Activated T-helper 1 cell treated with anti-CD3 and anti-CD28 coated beads, Interleukin-12 subunit alpha, Interleukin-12 subunit beta, Interleukin-2, Interleukin-4 antibody, amounts not matched to agents 30 ng/mL and 10 ng/mL and 1 ng/mL, durations not matched to agents 14 hours and 24 hours and 36 hours (primary cell): ENCODE measurements around the gene IBSP. TPM values are rescaled to one million over a fixed set of nuclear protein-coding genes. Genes with fewer than 3 reads are reported as not detected.

Experiments used
- DNase-seq: peaks from one replicate; pipeline ENCODE4 v3.0.0; 2021; ENCODE audit warnings: low spot score
- H3K27ac Mint-ChIP-seq: one replicate; pipeline ENCODE4 v1.8.0; 2021; ENCODE audit warnings: mild to moderate bottlenecking, mixed read lengths
- H3K27me3 Mint-ChIP-seq: one replicate; pipeline ENCODE4 v1.8.0; 2022; ENCODE audit warnings: mild to moderate bottlenecking, moderate library complexity, mixed read lengths; ENCODE audit not compliant: insufficient read depth
- H3K36me3 Mint-ChIP-seq: one replicate; pipeline ENCODE4 v1.8.0; 2021; ENCODE audit warnings: low read depth, mixed read lengths
- H3K4me1 Mint-ChIP-seq: one replicate; pipeline ENCODE4 v1.8.0; 2021; ENCODE audit warnings: low read depth, mixed read lengths
- H3K4me3 Mint-ChIP-seq: one replicate; pipeline ENCODE4 v1.8.0; 2021; ENCODE audit warnings: mild to moderate bottlenecking, moderate library complexity, mixed read lengths
- H3K9me3 Mint-ChIP-seq: one replicate; pipeline ENCODE4 v1.8.0; 2021; ENCODE audit warnings: mixed read lengths
- intact Hi-C: fragments of 100-400 bp; cut with micrococcal nuclease; formaldehyde crosslinking; loops from one replicate; pipeline ENCODE4 v1.15.1; 2024
- total RNA-seq: library from RNA; stranded (reverse); gene quantifications from 2 replicates; pipeline ENCODE4 v1.2.3, GENCODE V29; 2022

The IBSP gene, protein sequence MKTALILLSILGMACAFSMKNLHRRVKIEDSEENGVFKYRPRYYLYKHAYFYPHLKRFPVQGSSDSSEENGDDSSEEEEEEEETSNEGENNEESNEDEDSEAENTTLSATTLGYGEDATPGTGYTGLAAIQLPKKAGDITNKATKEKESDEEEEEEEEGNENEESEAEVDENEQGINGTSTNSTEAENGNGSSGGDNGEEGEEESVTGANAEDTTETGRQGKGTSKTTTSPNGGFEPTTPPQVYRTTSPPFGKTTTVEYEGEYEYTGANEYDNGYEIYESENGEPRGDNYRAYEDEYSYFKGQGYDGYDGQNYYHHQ
- total RNA-seq, result not detected in 2 replicates

DNA sequence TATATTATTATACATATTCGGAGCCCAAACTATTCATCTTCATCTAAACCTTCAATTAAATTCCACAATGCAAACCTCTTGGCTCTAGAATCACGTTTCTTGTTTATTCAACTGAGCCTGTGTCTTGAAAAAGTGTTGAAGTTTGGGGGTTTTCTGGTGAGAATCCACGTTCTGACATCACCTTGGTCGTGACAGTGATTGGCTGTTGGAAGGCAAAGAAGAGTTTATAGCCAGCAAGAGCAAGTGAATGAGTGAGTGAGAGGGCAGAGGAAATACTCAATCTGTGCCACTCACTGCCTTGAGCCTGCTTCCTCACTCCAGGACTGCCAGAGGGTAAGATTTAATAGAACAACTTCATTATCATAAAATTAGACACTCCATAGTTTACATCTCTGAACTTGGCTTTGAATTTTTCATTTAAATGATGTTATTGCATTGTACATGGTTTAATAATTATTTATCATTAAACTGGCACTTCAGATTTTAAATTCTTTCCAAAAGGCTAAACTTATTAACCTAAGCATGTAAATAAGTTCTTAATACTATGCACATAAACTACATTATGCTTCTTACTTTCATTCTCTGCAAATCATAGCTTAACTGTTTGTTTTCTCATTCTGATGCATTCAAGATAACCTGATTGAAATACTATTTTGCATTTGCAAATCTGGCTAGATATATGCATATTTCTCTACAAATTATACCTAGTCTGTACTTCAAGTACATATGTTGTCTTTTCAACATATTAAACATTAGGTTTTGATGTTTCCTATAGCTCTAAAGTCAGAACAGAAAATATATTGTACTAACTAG, at the start of gene IBSP:
Gene IBSP, plus strand, starts transcription at position 254 of the 813 bp plus-strand sequence. CDS start 2,808 bp downstream, outside the sequence.
- intact Hi-C loops, result no loop called here
- Mint-ChIP-seq H3K4me3 (no peak within 1 kb of the TSS), H3K9me3 (no peaks in the 10 kb centered on the region)

DNA sequence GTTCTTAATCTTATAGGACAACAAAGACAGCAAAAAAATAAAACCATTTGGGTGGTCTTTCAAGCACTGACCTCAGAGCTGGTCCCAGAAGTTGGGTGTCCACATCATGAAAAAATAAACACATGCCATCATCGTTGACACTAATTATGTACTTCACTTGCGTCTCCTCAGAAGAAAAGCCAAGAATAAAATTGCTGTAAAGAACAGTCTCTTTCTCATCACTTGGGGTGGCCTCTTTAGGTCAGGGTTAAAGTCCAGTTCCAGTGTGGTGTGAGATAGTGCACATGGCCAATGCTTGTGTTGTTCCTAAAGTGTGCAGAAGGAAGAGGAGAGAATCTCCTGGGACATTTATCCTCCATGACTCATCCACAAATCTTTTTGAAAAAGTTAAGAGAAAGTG, 49.5 kb upstream of the IBSP start:
- H3K9me3 Mint-ChIP-seq, result no peaks in the 10 kb centered on the region
- H3K27ac Mint-ChIP-seq, result no peak overlapping the region
- DNase-seq, result no peak
- H3K4me3 Mint-ChIP-seq, result no peak overlapping the region
- no peaks in the 10 kb centered on the region for H3K4me1 Mint-ChIP-seq
- H3K36me3 Mint-ChIP-seq, result no peaks in the 10 kb centered on the region
- intact Hi-C loops, result no loop called here
- no peaks in the 10 kb centered on the region for H3K27me3 Mint-ChIP-seq

More for the DNA sequence above, at the start of gene IBSP:
- DNase-seq, result no peak
- Mint-ChIP-seq H3K27ac (no peak within 1 kb of the TSS), H3K27me3 (no peaks in the 10 kb centered on the region), H3K36me3 (no peaks in the 10 kb centered on the region), H3K4me1 (no peaks in the 10 kb centered on the region)

DNA sequence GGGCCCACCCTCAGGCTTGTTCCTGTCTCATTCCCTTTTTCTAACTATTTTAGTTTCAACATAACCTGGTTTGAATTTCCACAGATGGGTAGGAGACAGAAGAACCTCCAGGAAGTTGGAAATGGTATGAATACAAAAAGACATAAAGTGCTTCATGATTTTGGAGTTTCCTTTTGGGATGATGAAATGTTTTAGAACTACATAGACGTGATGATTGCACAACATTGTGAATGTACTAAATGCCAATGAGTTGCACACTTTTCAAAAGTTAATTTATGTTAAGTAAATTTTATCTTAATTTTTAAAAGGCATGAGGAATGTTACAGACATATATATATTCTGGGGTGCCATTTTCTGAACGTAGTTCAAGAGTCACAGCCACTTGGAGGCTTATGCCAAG, 41.1 kb upstream of the IBSP start:
- no peak for DNase-seq
- Mint-ChIP-seq H3K4me1 (no peaks in the 10 kb centered on the region), H3K27ac (no peak overlapping the region), H3K36me3 (no peaks in the 10 kb centered on the region), H3K4me3 (no peak overlapping the region), H3K9me3 (no peaks in the 10 kb centered on the region), H3K27me3 (no peaks in the 10 kb centered on the region)
- intact Hi-C loops, result no loop called here

DNA sequence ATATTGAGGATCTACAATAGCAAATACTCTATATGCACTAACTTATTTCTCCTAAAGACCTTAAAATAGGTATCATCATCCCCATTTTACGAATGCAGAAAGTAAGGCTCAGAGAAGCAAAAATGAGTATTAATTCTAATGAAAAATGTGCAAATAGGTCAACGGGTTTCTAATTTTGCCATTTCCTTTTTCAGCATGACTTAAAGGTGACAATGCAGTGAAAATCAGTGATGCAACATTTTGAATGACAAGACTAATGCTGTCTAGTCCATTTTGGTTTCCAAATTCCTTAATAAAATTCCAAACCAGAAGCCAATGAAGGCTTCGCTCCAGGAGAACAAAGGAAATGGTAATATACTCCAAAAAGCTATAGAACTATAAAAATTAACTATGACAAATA, 37.0 kb upstream of the IBSP start:
- Mint-ChIP-seq H3K36me3 (no peaks in the 10 kb centered on the region), H3K27me3 (no peaks in the 10 kb centered on the region), H3K27ac (no peak overlapping the region), H3K9me3 (no peaks in the 10 kb centered on the region), H3K4me1 (no peaks in the 10 kb centered on the region), H3K4me3 (no peak overlapping the region)
- intact Hi-C loops, result no loop called here
- no peak for DNase-seq

DNA sequence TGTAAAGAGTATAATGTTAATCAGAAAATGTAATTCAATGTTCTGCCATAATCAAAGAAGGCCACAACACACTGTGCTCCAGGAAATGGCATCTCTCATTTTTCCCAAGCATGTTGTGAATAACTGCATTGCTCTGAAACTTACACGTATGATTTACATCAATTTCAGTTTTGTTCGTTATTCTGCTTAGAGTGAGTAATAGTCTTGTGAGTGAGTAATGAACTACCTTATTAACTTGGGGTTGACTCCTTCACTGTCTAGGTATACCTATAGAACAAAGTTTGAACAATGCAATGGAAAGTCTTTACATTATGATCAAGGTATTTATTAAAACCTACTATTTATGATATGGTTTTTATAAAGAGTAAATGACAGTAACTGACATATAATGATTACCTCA, 17.8 kb upstream of the IBSP start:
- intact Hi-C loops, result no loop called here
- H3K27ac Mint-ChIP-seq, result no peak overlapping the region
- no peaks in the 10 kb centered on the region for H3K36me3 Mint-ChIP-seq
- no peak overlapping the region for H3K4me3 Mint-ChIP-seq
- H3K9me3 Mint-ChIP-seq, result no peaks in the 10 kb centered on the region
- no peaks in the 10 kb centered on the region for H3K4me1 Mint-ChIP-seq
- no peak for DNase-seq
- H3K27me3 Mint-ChIP-seq, result no peaks in the 10 kb centered on the region

DNA sequence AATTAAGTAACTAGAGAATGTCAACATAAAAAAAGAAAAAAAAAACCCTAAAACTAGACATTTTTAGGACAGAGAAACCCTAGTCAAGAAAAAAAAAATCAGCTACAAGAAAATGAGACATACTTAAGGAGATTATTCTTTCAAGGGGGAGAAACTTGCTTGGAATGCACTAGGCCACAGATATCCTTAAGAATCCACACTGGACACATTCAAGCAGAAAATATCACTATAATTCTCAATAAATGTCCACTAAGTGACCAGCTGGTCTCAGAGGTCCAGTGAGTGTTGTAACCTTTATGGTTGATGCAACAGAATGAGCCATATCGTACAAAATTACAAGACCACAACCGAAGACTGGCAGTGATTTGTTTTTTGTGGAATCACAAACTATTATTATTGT, 15.6 kb upstream of the IBSP start:
- no peak overlapping the region for H3K27ac Mint-ChIP-seq
- H3K9me3 Mint-ChIP-seq, result no peaks in the 10 kb centered on the region
- H3K27me3 Mint-ChIP-seq, result no peaks in the 10 kb centered on the region
- no peaks in the 10 kb centered on the region for H3K36me3 Mint-ChIP-seq
- no peak overlapping the region for H3K4me3 Mint-ChIP-seq
- H3K4me1 Mint-ChIP-seq, result no peaks in the 10 kb centered on the region
- intact Hi-C loops, result no loop called here
- no peak for DNase-seq

DNA sequence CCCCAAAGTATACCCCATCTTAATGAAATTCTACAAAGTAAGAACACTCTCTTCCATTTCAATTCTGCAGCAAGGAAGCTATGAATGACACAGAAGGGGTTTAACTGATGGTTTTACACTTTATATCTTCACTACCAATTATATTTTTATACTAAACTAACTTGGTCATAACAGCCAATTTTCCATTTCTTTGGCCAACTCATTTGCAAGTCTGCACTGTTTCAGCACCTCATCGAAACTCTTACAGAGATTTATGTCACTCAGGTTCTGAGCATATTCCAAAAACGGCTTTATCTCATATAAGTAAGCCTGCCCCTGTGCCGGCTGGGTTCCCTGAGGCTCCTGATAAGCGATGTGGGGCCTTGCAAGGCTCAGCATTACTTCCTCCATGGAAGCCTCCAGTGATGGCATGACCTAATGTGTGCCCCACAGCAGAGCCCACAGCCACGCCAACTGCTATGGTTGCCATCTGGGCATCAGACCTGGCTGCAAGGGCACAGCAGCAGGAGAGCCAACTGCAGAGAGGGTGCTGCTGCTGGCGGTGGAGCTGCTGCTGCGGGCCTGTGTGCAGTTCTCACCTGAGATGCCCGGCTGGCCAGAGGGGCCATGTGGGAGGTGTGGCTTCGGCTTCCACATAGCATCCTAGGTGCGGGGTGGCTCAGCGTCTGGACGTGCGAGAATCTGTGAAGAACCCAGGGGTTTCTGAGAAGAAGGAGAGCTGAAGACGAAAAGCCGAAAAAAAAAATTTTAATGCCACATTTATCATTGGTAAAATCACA, 13.4 kb upstream of the IBSP start:
- DNase-seq, result no peak
- Mint-ChIP-seq H3K27ac (no peak overlapping the region), H3K36me3 (no peaks in the 10 kb centered on the region), H3K4me3 (no peak overlapping the region), H3K9me3 (no peaks in the 10 kb centered on the region), H3K4me1 (no peaks in the 10 kb centered on the region), H3K27me3 (no peaks in the 10 kb centered on the region)
- intact Hi-C loops, result no loop called here

DNA sequence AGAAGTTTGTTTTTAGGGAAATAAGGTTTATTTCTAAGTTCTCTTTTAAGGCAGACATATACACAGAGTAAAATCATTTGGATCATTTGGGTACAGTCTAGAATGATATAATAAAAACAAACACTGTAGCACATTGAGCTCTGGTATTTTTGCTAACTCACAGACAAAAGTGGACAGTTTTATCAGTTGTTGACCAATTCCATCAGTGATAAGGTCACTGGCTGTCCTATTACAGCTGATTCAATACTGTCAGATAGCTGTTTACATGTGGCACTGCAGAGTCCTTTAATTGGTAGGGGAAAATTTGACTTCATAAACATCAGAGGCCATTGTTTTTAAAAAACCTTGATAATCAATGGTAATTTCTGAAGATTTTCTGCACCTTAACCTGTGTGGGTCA, 3.5 kb downstream of the IBSP start:
- Mint-ChIP-seq H3K36me3 (no peaks in the 10 kb centered on the region), H3K27me3 (no peaks in the 10 kb centered on the region), H3K27ac (no peak overlapping the region), H3K4me3 (no peak overlapping the region), H3K4me1 (no peaks in the 10 kb centered on the region), H3K9me3 (no peaks in the 10 kb centered on the region)
- no peak for DNase-seq
- intact Hi-C loops, result no loop called here

DNA sequence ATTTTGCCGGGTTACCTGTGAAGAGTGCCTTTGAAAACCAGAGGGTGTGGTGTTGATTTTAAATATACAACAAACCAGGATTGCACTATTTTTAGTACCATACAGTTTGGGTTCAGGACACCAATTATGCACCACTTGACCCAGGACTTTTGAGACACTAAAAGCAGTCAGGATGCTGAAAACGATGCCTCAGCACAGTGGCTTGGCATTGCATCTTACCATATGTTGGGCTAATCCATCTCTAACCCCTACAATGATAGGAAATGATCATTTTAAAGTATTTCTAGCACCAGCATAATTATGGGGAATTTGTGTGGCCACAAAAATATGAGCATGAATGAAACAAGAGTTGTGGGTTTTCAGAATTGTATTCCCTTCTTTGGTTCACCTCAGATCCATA, 4.1 kb downstream of the IBSP start:
- no peak overlapping the region for H3K27ac Mint-ChIP-seq
- DNase-seq, result no peak
- no peak overlapping the region for H3K4me3 Mint-ChIP-seq
- intact Hi-C loops, result no loop called here
- H3K9me3 Mint-ChIP-seq, result no peaks in the 10 kb centered on the region
- no peaks in the 10 kb centered on the region for H3K36me3 Mint-ChIP-seq
- H3K4me1 Mint-ChIP-seq, result no peaks in the 10 kb centered on the region
- no peaks in the 10 kb centered on the region for H3K27me3 Mint-ChIP-seq

DNA sequence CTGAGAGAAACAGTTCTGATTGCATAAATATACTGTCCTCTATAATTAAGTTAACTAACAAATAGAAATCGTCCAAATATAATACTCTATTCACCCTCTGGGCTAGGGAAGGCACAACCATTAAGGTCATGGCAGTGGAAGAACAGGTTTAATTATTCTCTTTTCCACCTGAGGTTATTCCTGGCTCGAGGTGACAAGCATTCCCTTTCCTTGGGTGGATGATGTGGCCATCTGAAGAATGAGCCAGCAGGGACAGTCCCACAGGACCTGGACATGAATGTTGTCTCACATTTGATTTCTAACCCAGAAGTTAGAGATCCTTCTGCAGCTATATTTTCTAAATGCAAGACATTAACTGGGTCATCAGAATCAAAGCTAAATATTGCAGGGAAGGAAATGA, 5.5 kb downstream of the IBSP start:
- no peak overlapping the region for H3K27ac Mint-ChIP-seq
- H3K27me3 Mint-ChIP-seq, result no peaks in the 10 kb centered on the region
- no peaks in the 10 kb centered on the region for H3K9me3 Mint-ChIP-seq
- no peaks in the 10 kb centered on the region for H3K36me3 Mint-ChIP-seq
- intact Hi-C loops, result no loop called here
- no peak overlapping the region for H3K4me3 Mint-ChIP-seq
- DNase-seq, result no peak
- no peaks in the 10 kb centered on the region for H3K4me1 Mint-ChIP-seq

DNA sequence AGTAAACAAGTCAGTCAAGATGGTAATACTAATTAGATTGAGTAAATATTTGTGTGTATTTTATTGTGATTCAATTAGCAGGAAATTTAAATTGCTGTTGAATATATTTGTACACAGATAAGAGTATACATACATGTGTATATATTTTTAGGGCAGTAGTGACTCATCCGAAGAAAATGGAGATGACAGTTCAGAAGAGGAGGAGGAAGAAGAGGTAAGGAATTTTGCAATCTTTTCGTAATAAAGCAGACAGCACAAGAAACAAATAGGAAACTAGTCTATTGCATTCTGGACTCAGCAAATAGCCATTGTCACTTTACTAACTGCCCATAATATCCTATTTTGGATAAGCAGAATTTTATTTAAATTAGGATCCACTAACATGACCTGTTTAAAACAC, 6.6 kb downstream of the IBSP start:
- Mint-ChIP-seq H3K4me3 (no peak overlapping the region), H3K27me3 (no peaks in the 10 kb centered on the region), H3K9me3 (no peaks in the 10 kb centered on the region), H3K4me1 (no peaks in the 10 kb centered on the region), H3K27ac (no peak overlapping the region), H3K36me3 (no peaks in the 10 kb centered on the region)
- intact Hi-C loops, result no loop called here
- no peak for DNase-seq

DNA sequence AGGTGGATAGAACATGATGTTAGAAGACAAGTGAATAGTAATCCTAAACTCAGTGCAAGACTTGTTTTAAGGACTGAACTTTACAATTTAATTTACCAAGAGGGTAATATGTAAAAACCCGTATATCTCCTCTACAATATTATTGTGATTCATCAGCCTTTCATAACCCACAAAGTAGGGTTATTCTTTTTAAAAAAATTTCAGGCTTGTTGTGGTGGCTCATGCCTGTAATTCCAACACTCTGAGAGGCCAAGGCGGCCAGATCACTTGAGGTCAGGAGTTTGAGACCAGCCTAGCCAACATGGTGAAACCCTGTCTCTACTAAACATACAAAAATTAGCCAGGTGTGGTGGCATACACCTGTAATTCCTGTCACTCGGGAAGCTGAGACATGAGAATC, 7.2 kb downstream of the IBSP start:
- H3K9me3 Mint-ChIP-seq, result no peaks in the 10 kb centered on the region
- H3K36me3 Mint-ChIP-seq, result no peaks in the 10 kb centered on the region
- no peak overlapping the region for H3K27ac Mint-ChIP-seq
- no peaks in the 10 kb centered on the region for H3K4me1 Mint-ChIP-seq
- intact Hi-C loops, result no loop called here
- H3K4me3 Mint-ChIP-seq, result no peak overlapping the region
- H3K27me3 Mint-ChIP-seq, result no peaks in the 10 kb centered on the region
- no peak for DNase-seq

DNA sequence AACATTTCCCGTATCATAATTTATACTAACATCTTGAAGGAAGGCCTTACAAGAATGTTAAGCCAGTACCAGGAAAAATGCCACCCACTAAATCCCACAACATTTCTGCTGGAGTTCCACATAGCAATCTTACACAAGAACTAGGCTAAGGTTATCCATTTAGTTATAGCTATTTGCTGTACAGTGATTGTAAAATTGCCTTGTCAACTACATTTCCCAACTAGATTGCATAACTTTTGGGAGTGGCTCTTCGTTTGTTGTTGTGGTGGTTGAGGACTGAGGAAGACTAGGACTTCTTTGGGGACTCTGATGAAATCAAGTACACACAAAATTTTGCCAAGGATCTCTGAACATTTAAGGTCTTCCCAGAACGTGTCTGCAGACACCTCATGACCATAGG, 8.0 kb downstream of the IBSP start:
- intact Hi-C loops, result no loop called here
- Mint-ChIP-seq H3K36me3 (no peaks in the 10 kb centered on the region), H3K4me3 (no peak overlapping the region), H3K4me1 (no peaks in the 10 kb centered on the region), H3K9me3 (no peaks in the 10 kb centered on the region), H3K27ac (no peak overlapping the region), H3K27me3 (no peaks in the 10 kb centered on the region)
- no peak for DNase-seq
